IMR-90 (cell line): Measurements from ENCODE around the gene RORB. TPM values are rescaled to one million over a fixed set of nuclear protein-coding genes. Genes with fewer than 3 reads are reported as not detected.

Experiments used
- ATAC-seq: fragments of 200-7000 bp; cut with Tn5 transposase; 2 replicates; pipeline ENCODE4 v1.9.1; 2020; ENCODE audit warnings: low read depth, mild to moderate bottlenecking, moderate library complexity
- BruUV-seq: library from RNA; stranded (reverse); fragments of 400-500 nt; replicated peaks from 2 replicates; lab custom pipeline; 2021; lab: Mats Ljungman, UMichigan
- CTCF ChIA-PET: fragments of 300-600 bp; formaldehyde crosslinking; extraction: SDS; loops from one replicate; lab custom pipeline; 2021; ENCODE audit warnings: antibody characterized with exemption; lab: Yijun Ruan, JAX
- POLR2A ChIA-PET: fragments of 300-600 bp; sonication (Branson Sonifier 250); formaldehyde crosslinking; loops from one replicate; lab custom pipeline; 2022; ENCODE audit warnings: antibody characterized with exemption; ENCODE audit not compliant: unreplicated experiment; lab: Charles Lee
- DNase-seq: peaks from one replicate; pipeline ENCODE4 v3.0.0; 2013
- H2AFZ ChIP-seq: replicated peaks from 2 replicates; pipeline ENCODE3; 2013; ENCODE audit warnings: low read length, mild to moderate bottlenecking; ENCODE audit not compliant: poor library complexity
- H2AK5ac ChIP-seq: 2 replicates; pipeline ENCODE4 v1.6.1; 2013; ENCODE audit warnings: low read depth, low read length, inconsistent platforms
- H2AK9ac ChIP-seq: replicated peaks from 2 replicates; pipeline ENCODE3; 2013; ENCODE audit warnings: mild to moderate bottlenecking, low read depth, low read length, moderate library complexity; ENCODE audit not compliant: poor library complexity
- H2BK120ac ChIP-seq: 2 replicates; pipeline ENCODE4 v1.6.1; 2013; ENCODE audit warnings: low read depth, low read length, inconsistent platforms
- H2BK15ac ChIP-seq: 3 replicates; pipeline ENCODE4 v1.6.1; 2013; ENCODE audit warnings: low read depth, low read length, inconsistent platforms
- H2BK20ac ChIP-seq: 2 replicates; pipeline ENCODE4 v1.6.1; 2013; ENCODE audit warnings: low read depth, mild to moderate bottlenecking, inconsistent platforms, low read length, moderate library complexity
- H2BK5ac ChIP-seq: 2 replicates; pipeline ENCODE4 v1.6.1; 2013; ENCODE audit warnings: mild to moderate bottlenecking, low read depth, low read length, inconsistent platforms; ENCODE audit not compliant: poor library complexity, severe bottlenecking
- H3K14ac ChIP-seq: replicated peaks from 2 replicates; pipeline ENCODE4 v1.6.1; 2013; ENCODE audit warnings: low read depth, low read length, inconsistent platforms
- H3K18ac ChIP-seq: 2 replicates; pipeline ENCODE4 v1.6.1; 2013; ENCODE audit warnings: low read depth, low read length, control low read depth
- H3K23ac ChIP-seq: 2 replicates; pipeline ENCODE4 v1.6.1; 2013; ENCODE audit warnings: low read depth, low read length, inconsistent platforms
- H3K27ac ChIP-seq: 2 replicates; pipeline ENCODE4 v1.5.1; 2013; ENCODE audit warnings: mild to moderate bottlenecking, control low read depth, low read length; ENCODE audit not compliant: insufficient read depth
- H3K27me3 ChIP-seq: 2 replicates; pipeline ENCODE4 v1.6.1; 2013; ENCODE audit warnings: low read length; ENCODE audit not compliant: control insufficient read depth, insufficient read depth
- H3K36me3 ChIP-seq: 2 replicates; pipeline ENCODE4 v1.6.1; 2013; ENCODE audit warnings: low read length, mixed read lengths; ENCODE audit not compliant: control insufficient read depth, insufficient read depth
- H3K4ac ChIP-seq: 2 replicates; pipeline ENCODE4 v1.6.1; 2013; ENCODE audit warnings: low read depth, low read length, inconsistent platforms
- H3K4me1 ChIP-seq: 2 replicates; pipeline ENCODE4 v1.6.1; 2013; ENCODE audit warnings: low read length, mixed read lengths; ENCODE audit not compliant: control insufficient read depth, insufficient read depth
- H3K4me2 ChIP-seq: 2 replicates; pipeline ENCODE4 v1.6.1; 2013; ENCODE audit warnings: low read depth, mild to moderate bottlenecking, control low read depth, low read length, moderate library complexity
- H3K4me3 ChIP-seq: 2 replicates; pipeline ENCODE4 v1.5.1; 2013; ENCODE audit warnings: low read depth, mild to moderate bottlenecking, control low read depth, low read length, moderate library complexity; ENCODE audit not compliant: insufficient read depth
- H3K56ac ChIP-seq: 2 replicates; pipeline ENCODE4 v1.6.1; 2013; ENCODE audit warnings: low read length, inconsistent platforms; ENCODE audit not compliant: insufficient read depth; ENCODE audit errors: extremely low read depth
- H3K79me1 ChIP-seq, 2 experiments: 2 replicates each; pipeline ENCODE4 v1.6.1; 2013; ENCODE audit warnings: low read length in 2 of 2, inconsistent platforms in 1 of 2, low read depth in 1 of 2
- H3K9ac ChIP-seq: 2 replicates; pipeline ENCODE4 v1.6.1; 2013; ENCODE audit warnings: low read depth, low read length, control low read depth
- H3K9me1 ChIP-seq: 2 replicates; pipeline ENCODE4 v1.6.1; 2013; ENCODE audit warnings: low read length, inconsistent platforms; ENCODE audit not compliant: insufficient read depth
- H3K9me3 ChIP-seq: 2 replicates; pipeline ENCODE4 v1.6.1; 2013; ENCODE audit warnings: low read length; ENCODE audit not compliant: control insufficient read depth, insufficient read depth
- H4K20me1 ChIP-seq: 2 replicates; pipeline ENCODE4 v1.6.1; 2013; ENCODE audit warnings: low read length, inconsistent platforms; ENCODE audit not compliant: insufficient read depth
- H4K5ac ChIP-seq: 2 replicates; pipeline ENCODE4 v1.6.1; 2013; ENCODE audit warnings: mild to moderate bottlenecking, low read depth, low read length, control low read depth
- H4K8ac ChIP-seq, 2 experiments: 2 replicates each; pipeline ENCODE4 v1.6.1; 2013; ENCODE audit warnings: low read depth in 2 of 2, low read length in 2 of 2, control low read depth in 1 of 2, inconsistent platforms in 1 of 2
- H4K91ac ChIP-seq: 2 replicates; pipeline ENCODE4 v1.6.1; 2013; ENCODE audit warnings: low read depth, low read length, inconsistent platforms; ENCODE audit not compliant: insufficient read depth
- BHLHE40 ChIP-seq: fragments of 150-350 bp; IDR thresholded peaks from 2 replicates; pipeline ENCODE4 v1.6.1; 2016; ENCODE audit warnings: mild to moderate bottlenecking, low read depth, low read length
- CHD1 ChIP-seq: IDR thresholded peaks from 2 replicates; pipeline ENCODE4 v1.6.1; 2012; ENCODE audit warnings: low read depth, low read length, improper control_type of control experiment
- ELK1 ChIP-seq: fragments of 150-350 bp; IDR thresholded peaks from 2 replicates; pipeline ENCODE4 v1.6.1; 2016; ENCODE audit warnings: low read depth, mild to moderate bottlenecking, low read length, moderate library complexity, borderline replicate concordance
- FOS ChIP-seq: fragments of 150-350 bp; IDR thresholded peaks from 2 replicates; pipeline ENCODE4 v1.6.1; 2016; ENCODE audit warnings: low read depth, low read length
- MAFK ChIP-seq: IDR thresholded peaks from 2 replicates; pipeline ENCODE4 v1.6.1; 2012; ENCODE audit warnings: low read depth, low read length, improper control_type of control experiment
- MXI1 ChIP-seq: IDR thresholded peaks from 2 replicates; pipeline ENCODE4 v1.6.1; 2012; ENCODE audit warnings: low read depth, mild to moderate bottlenecking, low read length, moderate library complexity, borderline replicate concordance
- NFE2L2 ChIP-seq: fragments of 150-350 bp; IDR thresholded peaks from 2 replicates; pipeline ENCODE4 v1.6.1; 2016; ENCODE audit warnings: low read depth, mild to moderate bottlenecking, low read length
- POLR2A ChIP-seq: IDR thresholded peaks from 2 replicates; pipeline ENCODE4 v1.6.1; 2012; ENCODE audit warnings: mild to moderate bottlenecking, low read depth, low read length
- RAD21 ChIP-seq: IDR thresholded peaks from 2 replicates; pipeline ENCODE4 v1.6.1; 2012; ENCODE audit warnings: low read length, improper control_type of control experiment
- RCOR1 ChIP-seq: IDR thresholded peaks from 2 replicates; pipeline ENCODE4 v1.6.1; 2012; ENCODE audit warnings: mild to moderate bottlenecking, low read length, improper control_type of control experiment; ENCODE audit not compliant: insufficient replicate concordance
- RFX5 ChIP-seq: IDR thresholded peaks from 2 replicates; pipeline ENCODE4 v1.8.0; 2012; ENCODE audit warnings: low read depth, mild to moderate bottlenecking, low read length, moderate library complexity
- SMC3 ChIP-seq: fragments of 150-350 bp; IDR thresholded peaks from 2 replicates; pipeline ENCODE4 v1.6.1; 2016; ENCODE audit warnings: low read depth, mild to moderate bottlenecking, antibody characterized with exemption, low read length, moderate library complexity
- USF2 ChIP-seq: fragments of 150-350 bp; IDR thresholded peaks from 2 replicates; pipeline ENCODE4 v1.6.1; 2017; ENCODE audit warnings: mild to moderate bottlenecking, antibody characterized with exemption, low read length, low read depth
- WGBS, 2 experiments: methylation state at CpG; one replicate each; pipeline versions ENCODE4 v1.1.5 to v1.1.7; 2013; ENCODE audit warnings: missing lambda C conversion rate in 2 of 2; ENCODE audit not compliant: insufficient read length in 1 of 2; ENCODE audit errors: extremely low coverage in 2 of 2; 5-methylcytosine and 5-hydroxymethylcytosine counted together
- dilution Hi-C: fragments of 300-500 bp; cut with HindIII; formaldehyde crosslinking; loops from one replicate; pipeline ENCODE4 v1.14.3; 2018; ENCODE audit warnings: low sequenced_read_pairs; ENCODE audit not compliant: unreplicated experiment
- in situ Hi-C: fragments of 300-500 bp; cut with MboI; formaldehyde crosslinking; loops from 3 replicates; pipeline ENCODE4 v1.14.3; 2019; ENCODE audit warnings: low sequenced_read_pairs, inconsistent platforms, mixed read lengths
- intact Hi-C: fragments of 100-400 bp; cut with micrococcal nuclease; formaldehyde crosslinking; loops from 2 replicates; pipeline ENCODE4 v1.10.0; 2022
- polyA plus RNA-seq, 3 experiments: library from polyadenylated mRNA; depleted of rRNA; stranded (reverse); fragments of >200 nt; gene quantifications; 2 replicates each; pipeline ENCODE4 v1.2.3, GENCODE V29; 2012; ENCODE audit warnings: low replicate concordance in 1 of 3
- total RNA-seq: library from RNA; depleted of rRNA; stranded (reverse); fragments of >200 nt; gene quantifications from 2 replicates; pipeline ENCODE4 v1.2.3, GENCODE V29; 2012
- TF ChIP-seq, protein P1 (sequence below): conservative IDR thresholded peaks from 2 replicates; pipeline ENCODE4 v1.5.1; 2012; ENCODE audit warnings: mild to moderate bottlenecking, low read depth, low read length, improper control_type of control experiment

Gene RORB
- total and polyA plus RNA-seq, 2 of the 4 experiments (the other 2 are of a cell fraction) = not detected

DNA sequence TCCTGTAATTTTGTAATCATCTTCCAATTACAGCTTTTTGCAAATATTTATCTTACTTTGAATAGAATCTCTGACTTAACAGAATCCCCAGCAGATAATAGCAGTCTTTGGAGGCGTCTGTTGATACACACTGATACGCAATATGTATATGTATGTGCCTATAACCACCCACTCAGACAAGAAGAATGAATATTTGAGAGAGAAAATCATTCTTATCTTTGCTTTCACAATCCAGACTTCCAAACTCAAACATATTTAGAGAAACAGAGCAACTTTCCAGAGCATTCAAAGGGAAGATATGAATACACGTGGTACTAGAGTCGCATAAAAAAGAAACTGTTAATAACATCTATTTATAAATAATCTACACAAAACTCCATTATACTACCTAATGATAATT lies 6.1 kb downstream of the RORB start:
- dilution Hi-C loops (no loop called here), in situ Hi-C loops (no loop called here), intact Hi-C loops (no loop called here)
- H3K9me1 ChIP-seq = no peaks in the 10 kb centered on the region
- no peak overlapping the region for H2AK5ac ChIP-seq
- no peaks in the 10 kb centered on the region for H3K9me3 ChIP-seq
- H3K14ac ChIP-seq = no peak overlapping the region
- no peak overlapping the region for H3K56ac ChIP-seq
- H4K20me1 ChIP-seq = no peaks in the 10 kb centered on the region
- no peak for DNase-seq
- H3K36me3 ChIP-seq = no peaks in the 10 kb centered on the region
- ChIA-PET POLR2A (no interaction called here), CTCF (interaction anchor here (0.6 kb wide), 1 partner anchor 104 kb away, joined by 3 read pairs; no protein-coding TSS in a partner anchor)
- H4K91ac ChIP-seq = no peak overlapping the region
- H2BK20ac ChIP-seq = no peak overlapping the region
- H4K5ac ChIP-seq = no peak overlapping the region
- H3K18ac ChIP-seq = no peak overlapping the region
- H3K9ac ChIP-seq = no peak overlapping the region
- TF ChIP-seq RCOR1 = no peak
- TF ChIP-seq, protein P1, sequence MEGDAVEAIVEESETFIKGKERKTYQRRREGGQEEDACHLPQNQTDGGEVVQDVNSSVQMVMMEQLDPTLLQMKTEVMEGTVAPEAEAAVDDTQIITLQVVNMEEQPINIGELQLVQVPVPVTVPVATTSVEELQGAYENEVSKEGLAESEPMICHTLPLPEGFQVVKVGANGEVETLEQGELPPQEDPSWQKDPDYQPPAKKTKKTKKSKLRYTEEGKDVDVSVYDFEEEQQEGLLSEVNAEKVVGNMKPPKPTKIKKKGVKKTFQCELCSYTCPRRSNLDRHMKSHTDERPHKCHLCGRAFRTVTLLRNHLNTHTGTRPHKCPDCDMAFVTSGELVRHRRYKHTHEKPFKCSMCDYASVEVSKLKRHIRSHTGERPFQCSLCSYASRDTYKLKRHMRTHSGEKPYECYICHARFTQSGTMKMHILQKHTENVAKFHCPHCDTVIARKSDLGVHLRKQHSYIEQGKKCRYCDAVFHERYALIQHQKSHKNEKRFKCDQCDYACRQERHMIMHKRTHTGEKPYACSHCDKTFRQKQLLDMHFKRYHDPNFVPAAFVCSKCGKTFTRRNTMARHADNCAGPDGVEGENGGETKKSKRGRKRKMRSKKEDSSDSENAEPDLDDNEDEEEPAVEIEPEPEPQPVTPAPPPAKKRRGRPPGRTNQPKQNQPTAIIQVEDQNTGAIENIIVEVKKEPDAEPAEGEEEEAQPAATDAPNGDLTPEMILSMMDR = no peak
- TF ChIP-seq RAD21 = no peak
- no peak for TF ChIP-seq MXI1
- no peak for TF ChIP-seq NFE2L2
- no peak for TF ChIP-seq MAFK
- no peak for TF ChIP-seq USF2
- no peak for TF ChIP-seq ELK1
- TF ChIP-seq RFX5 = no peak
- TF ChIP-seq SMC3 = no peak
- TF ChIP-seq POLR2A = no peak
- TF ChIP-seq CHD1 = no peak
- no peak for TF ChIP-seq BHLHE40
- TF ChIP-seq FOS = no peak
- no peak overlapping the region for H3K4me2 ChIP-seq
- no peak overlapping the region for H3K4ac ChIP-seq
- H2BK15ac ChIP-seq = no peak overlapping the region
- no peak overlapping the region for H3K23ac ChIP-seq
- no peak for ATAC-seq
- no peak overlapping the region for H2AK9ac ChIP-seq
- no TSS peak for BruUV-seq
- H3K79me1 ChIP-seq = no peaks in the 10 kb centered on the region
- H4K8ac ChIP-seq = no peak overlapping the region
- no peak overlapping the region for H2AFZ ChIP-seq
- H3K4me3 ChIP-seq = no peak overlapping the region
- H3K4me1 ChIP-seq = no peaks in the 10 kb centered on the region
- no peak overlapping the region for H2BK5ac ChIP-seq
- no peak overlapping the region for H2BK120ac ChIP-seq
- no peak overlapping the region for H3K27ac ChIP-seq
- WGBS, 2 experiments = no CpG with 5 or more reads among the region's 4 CpGs
- peaks cover 27% of the 10 kb centered on the region for H3K27me3 ChIP-seq
